ENCODE measurements around the gene FBF1. TPM values are rescaled to one million over a fixed set of nuclear protein-coding genes. Genes with fewer than 3 reads are reported as not detected.

The FBF1 gene
- total and polyA plus RNA-seq, 2 of the 4 experiments (the other 2 are of a cell fraction) = 4.5 to 8.0 TPM

DNA sequence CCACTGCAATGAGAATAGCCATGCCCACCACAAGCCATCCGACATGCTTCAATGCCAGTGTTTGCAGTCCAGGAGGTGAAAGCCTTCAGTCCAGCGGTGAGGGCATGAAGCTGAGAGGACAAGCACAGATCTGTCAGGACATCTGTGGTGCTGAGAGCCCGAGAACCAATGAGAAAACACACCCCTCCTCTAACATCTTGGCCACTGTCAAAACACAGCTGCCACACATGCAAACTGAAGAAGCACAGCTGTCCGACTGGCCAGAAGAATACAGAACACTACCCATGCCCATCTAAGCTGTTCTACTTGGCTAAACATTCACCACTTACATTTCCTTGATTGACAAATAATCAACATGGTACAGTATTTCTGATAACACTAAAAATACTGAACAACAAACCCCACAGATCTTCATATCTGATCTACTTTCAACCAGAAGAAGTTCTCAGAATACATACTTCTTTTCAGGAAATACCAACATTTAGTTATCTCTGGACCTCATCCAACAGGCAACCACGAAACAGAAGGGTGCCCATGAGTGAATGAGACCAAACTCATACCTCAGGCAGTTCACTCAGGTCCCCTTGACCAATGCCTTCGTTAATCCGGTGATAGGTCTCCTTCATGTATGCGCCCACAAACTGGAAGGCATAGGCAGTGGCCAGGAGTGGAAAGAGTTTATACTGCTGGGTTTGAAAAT, 10.2 kb upstream of the FBF1 start:
- H2BK15ac ChIP-seq (ENCODE audit: low read depth, low read length) = no peak overlapping the region
- H3K4me2 ChIP-seq (ENCODE audit: low read depth, low read length) = no peak overlapping the region
- no peaks in the 10 kb centered on the region for H3K9me3 ChIP-seq (ENCODE audit: control insufficient read depth, insufficient read depth, low read length)
- no peak overlapping the region for H2BK120ac ChIP-seq (ENCODE audit: low read depth, low read length)
- ATAC-seq (ENCODE audit: low read depth) (peak; percentile 66), DNase-seq (peak; percentile 18)
- H2AK5ac ChIP-seq (ENCODE audit: low read depth, low read length) = no peak overlapping the region
- dilution Hi-C loops (cut with HindIII; ENCODE audit: low sequenced_read_pairs, unreplicated experiment) (no loop called here), intact Hi-C loops (cut with micrococcal nuclease) (no loop called here), in situ Hi-C loops (cut with MboI; ENCODE audit: low sequenced_read_pairs) (no loop called here)
- H4K91ac ChIP-seq (ENCODE audit: insufficient read depth, low read depth, low read length) = no peak overlapping the region
- BruUV-seq (replicated peaks) = no TSS peak
- H3K9ac ChIP-seq (ENCODE audit: low read depth, low read length) = no peak overlapping the region
- H3K36me3 ChIP-seq (ENCODE audit: control insufficient read depth, insufficient read depth, low read length) = peaks cover 56% of the 10 kb centered on the region
- H2AK9ac ChIP-seq (replicated peaks; ENCODE audit: low read depth, low read length, poor library complexity) = peak overlapping the region; percentile 1
- 33% methylated on average over 3 of the region's 8 CpGs; no CpG with 5 or more reads in 1 of the 2 experiments for WGBS, 2 experiments (ENCODE audit: extremely low coverage in 2 of 2, insufficient read length in 1 of 2)
- H3K79me1 ChIP-seq (ENCODE audit: low read depth in 1 of 2, low read length in 2 of 2) = no peaks in the 10 kb centered on the region
- CTCF ChIA-PET = no interaction called here
- H3K18ac ChIP-seq (ENCODE audit: low read depth, low read length) = no peak overlapping the region
- H3K4ac ChIP-seq (ENCODE audit: low read depth, low read length) = no peak overlapping the region
- H3K4me1 ChIP-seq (ENCODE audit: control insufficient read depth, insufficient read depth, low read length) = peaks cover 2% of the 10 kb centered on the region; the same call in 1 of the 2 replicates
- no peak overlapping the region for H3K14ac ChIP-seq (replicated peaks; ENCODE audit: low read depth, low read length)
- H4K20me1 ChIP-seq (ENCODE audit: insufficient read depth, low read length) = peaks cover 6% of the 10 kb centered on the region; the same call in 1 of the 2 replicates
- no peak overlapping the region for H3K4me3 ChIP-seq (ENCODE audit: insufficient read depth, low read depth, low read length)
- H2AFZ ChIP-seq (replicated peaks; ENCODE audit: low read length, poor library complexity) = no peak overlapping the region
- no peak overlapping the region for H2BK20ac ChIP-seq (ENCODE audit: low read depth, low read length)
- H3K56ac ChIP-seq (ENCODE audit: extremely low read depth, insufficient read depth, low read length) = no peak overlapping the region
- POLR2A ChIA-PET (ENCODE audit: unreplicated experiment) = interaction anchor here (0.6 kb wide), 2 partner anchors 22 to 72 kb away, joined by 3 to 6 read pairs; partner anchors contain the start of gene TRIM47
- H4K5ac ChIP-seq (ENCODE audit: low read depth, low read length) = no peak overlapping the region
- peak overlapping the region; percentile 31; the same call in 1 of the 2 replicates for H3K27ac ChIP-seq (ENCODE audit: insufficient read depth, low read length)
- no peak overlapping the region for H2BK5ac ChIP-seq (ENCODE audit: low read depth, low read length, poor library complexity, severe bottlenecking)
- H4K8ac ChIP-seq (ENCODE audit: low read depth in 2 of 2, low read length in 2 of 2) = no peak overlapping the region
- H3K9me1 ChIP-seq (ENCODE audit: insufficient read depth, low read length) = peaks cover 4% of the 10 kb centered on the region; the same call in 1 of the 2 replicates
- no peaks in the 10 kb centered on the region for H3K27me3 ChIP-seq (ENCODE audit: control insufficient read depth, insufficient read depth, low read length)
- H3K23ac ChIP-seq (ENCODE audit: low read depth, low read length) = no peak overlapping the region
- TF ChIP-seq RFX5 (IDR thresholded peaks at IDR 0.05; ENCODE audit: low read depth, low read length) (no peak), CEBPB (IDR thresholded peaks at IDR 0.05; ENCODE audit: low read depth, low read length) (no peak), FOS (IDR thresholded peaks at IDR 0.05; ENCODE audit: low read depth, low read length) (no peak), SMC3 (IDR thresholded peaks at IDR 0.05; ENCODE audit: low read depth, low read length) (no peak), RAD21 (IDR thresholded peaks at IDR 0.05; ENCODE audit: low read length) (no peak), MXI1 (IDR thresholded peaks at IDR 0.05; ENCODE audit: borderline replicate concordance, low read depth, low read length) (no peak), RCOR1 (IDR thresholded peaks at IDR 0.05; ENCODE audit: insufficient replicate concordance, low read length) (no peak), MAFK (IDR thresholded peaks at IDR 0.05; ENCODE audit: low read depth, low read length) (no peak), MAZ (IDR thresholded peaks at IDR 0.05; ENCODE audit: borderline replicate concordance, low read depth, low read length) (no peak), NFE2L2 (IDR thresholded peaks at IDR 0.05; ENCODE audit: low read depth, low read length) (no peak), BHLHE40 (IDR thresholded peaks at IDR 0.05; ENCODE audit: low read depth, low read length) (no peak), CHD1 (IDR thresholded peaks at IDR 0.05; ENCODE audit: low read depth, low read length) (no peak)
- TF ChIP-seq, protein P1, sequence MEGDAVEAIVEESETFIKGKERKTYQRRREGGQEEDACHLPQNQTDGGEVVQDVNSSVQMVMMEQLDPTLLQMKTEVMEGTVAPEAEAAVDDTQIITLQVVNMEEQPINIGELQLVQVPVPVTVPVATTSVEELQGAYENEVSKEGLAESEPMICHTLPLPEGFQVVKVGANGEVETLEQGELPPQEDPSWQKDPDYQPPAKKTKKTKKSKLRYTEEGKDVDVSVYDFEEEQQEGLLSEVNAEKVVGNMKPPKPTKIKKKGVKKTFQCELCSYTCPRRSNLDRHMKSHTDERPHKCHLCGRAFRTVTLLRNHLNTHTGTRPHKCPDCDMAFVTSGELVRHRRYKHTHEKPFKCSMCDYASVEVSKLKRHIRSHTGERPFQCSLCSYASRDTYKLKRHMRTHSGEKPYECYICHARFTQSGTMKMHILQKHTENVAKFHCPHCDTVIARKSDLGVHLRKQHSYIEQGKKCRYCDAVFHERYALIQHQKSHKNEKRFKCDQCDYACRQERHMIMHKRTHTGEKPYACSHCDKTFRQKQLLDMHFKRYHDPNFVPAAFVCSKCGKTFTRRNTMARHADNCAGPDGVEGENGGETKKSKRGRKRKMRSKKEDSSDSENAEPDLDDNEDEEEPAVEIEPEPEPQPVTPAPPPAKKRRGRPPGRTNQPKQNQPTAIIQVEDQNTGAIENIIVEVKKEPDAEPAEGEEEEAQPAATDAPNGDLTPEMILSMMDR (conservative IDR thresholded peaks at IDR 0.05; ENCODE audit: low read depth, low read length) = no peak
- TF ChIP-seq, protein P2, sequence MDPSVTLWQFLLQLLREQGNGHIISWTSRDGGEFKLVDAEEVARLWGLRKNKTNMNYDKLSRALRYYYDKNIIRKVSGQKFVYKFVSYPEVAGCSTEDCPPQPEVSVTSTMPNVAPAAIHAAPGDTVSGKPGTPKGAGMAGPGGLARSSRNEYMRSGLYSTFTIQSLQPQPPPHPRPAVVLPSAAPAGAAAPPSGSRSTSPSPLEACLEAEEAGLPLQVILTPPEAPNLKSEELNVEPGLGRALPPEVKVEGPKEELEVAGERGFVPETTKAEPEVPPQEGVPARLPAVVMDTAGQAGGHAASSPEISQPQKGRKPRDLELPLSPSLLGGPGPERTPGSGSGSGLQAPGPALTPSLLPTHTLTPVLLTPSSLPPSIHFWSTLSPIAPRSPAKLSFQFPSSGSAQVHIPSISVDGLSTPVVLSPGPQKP (IDR thresholded peaks at IDR 0.05; ENCODE audit: borderline replicate concordance, low read depth, low read length) = no peak
- TF ChIP-seq, protein P3, sequence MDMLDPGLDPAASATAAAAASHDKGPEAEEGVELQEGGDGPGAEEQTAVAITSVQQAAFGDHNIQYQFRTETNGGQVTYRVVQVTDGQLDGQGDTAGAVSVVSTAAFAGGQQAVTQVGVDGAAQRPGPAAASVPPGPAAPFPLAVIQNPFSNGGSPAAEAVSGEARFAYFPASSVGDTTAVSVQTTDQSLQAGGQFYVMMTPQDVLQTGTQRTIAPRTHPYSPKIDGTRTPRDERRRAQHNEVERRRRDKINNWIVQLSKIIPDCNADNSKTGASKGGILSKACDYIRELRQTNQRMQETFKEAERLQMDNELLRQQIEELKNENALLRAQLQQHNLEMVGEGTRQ (IDR thresholded peaks at IDR 0.05; ENCODE audit: low read depth, low read length) = no peak
